ENCODE measurements around the gene RBL1.
"Not testable (repeated sequence)": the region's sequence is repeated elsewhere in the genome, so short reads cannot be mapped to it uniquely, and the experiment has no call there.

RBL1 gene
- 50.2 to 83.8 reads per million in 2 donors for total RNA-seq

GRCh38 chr20:37095599-37096414 is at the start of gene RBL1:
Gene RBL1 (minus strand): TSS chr20:37095997. CDS start chr20:37095928, 69 bp downstream.
- peak; percentile 72 to 96 (median 82) for DNase-seq

GRCh38 chr20:37144856-37145404 is 49.1 kb upstream of the RBL1 start:
- no peak for DNase-seq

GRCh38 chr20:37142708-37143107 is 46.9 kb upstream of the RBL1 start:
- DNase-seq = no peak

GRCh38 chr20:37137547-37137946 is 41.8 kb upstream of the RBL1 start:
- DNase-seq = no peak

- no peak for DNase-seq
Measured at GRCh38 chr20:37133952-37134351, 38.2 kb upstream of the RBL1 start.

- DNase-seq = no peak
Measured at GRCh38 chr20:37131486-37131885, 35.7 kb upstream of the RBL1 start.

- DNase-seq = no peak
Measured at GRCh38 chr20:37128803-37129202, 33.0 kb upstream of the RBL1 start.

- DNase-seq = not testable (repeated sequence)
Measured at GRCh38 chr20:37126290-37126689, 30.5 kb upstream of the RBL1 start.

GRCh38 chr20:37123441-37123840 is 27.6 kb upstream of the RBL1 start:
- DNase-seq = no peak

GRCh38 chr20:37120497-37120896 is 24.7 kb upstream of the RBL1 start:
- DNase-seq = no peak

GRCh38 chr20:37119356-37120036 is 23.7 kb upstream of the RBL1 start:
- no peak for DNase-seq

- DNase-seq = no peak
Measured at GRCh38 chr20:37114012-37114411, 18.2 kb upstream of the RBL1 start.

- DNase-seq = peak in 1 of 5 experiments; percentile 4
Measured at GRCh38 chr20:37111926-37112455, 16.2 kb upstream of the RBL1 start.

- no peak for DNase-seq
Measured at GRCh38 chr20:37108676-37109075, 12.9 kb upstream of the RBL1 start.

- DNase-seq = no peak
Measured at GRCh38 chr20:37102571-37102970, 6.8 kb upstream of the RBL1 start.

GRCh38 chr20:37096415-37097041 is 731 bp upstream of the RBL1 start:
- peak in 1 of 5 experiments; percentile 56 for DNase-seq

GRCh38 chr20:37095108-37095598 is 644 bp downstream of the RBL1 start:
- DNase-seq = peak in 4 of 5 experiments; percentile 25 to 84 (median 38)

- DNase-seq = no peak
Measured at GRCh38 chr20:37090407-37090806, 5.4 kb downstream of the RBL1 start.

- peak in 2 of 5 experiments; percentile 12 to 32 for DNase-seq
Measured at GRCh38 chr20:37081717-37082289, 14.0 kb downstream of the RBL1 start.

GRCh38 chr20:37077009-37077408 is 18.8 kb downstream of the RBL1 start:
- DNase-seq = no peak

- DNase-seq = no peak
Measured at GRCh38 chr20:37075932-37076685, 19.7 kb downstream of the RBL1 start.
